NCI-H2227 (cell line): ENCODE results near the gene DCLK1.
A peak's percentile ranks its signal among the peaks of the same experiment; 100 is the strongest.
"Not testable (repeated sequence)": the region's sequence is repeated elsewhere in the genome, so short reads cannot be mapped to it uniquely, and the experiment has no call there.

Source experiments
- DNase-seq: peaks from one replicate; lab custom pipeline; 2025; ENCODE audit not compliant: unreplicated experiment; lab: John Stamatoyannopoulos, UW

The DCLK1 gene

GRCh38 chr13:36131931-36132297, 732 bp upstream of the DCLK1 start:
- DNase-seq = no peak

- peak; percentile 52 for DNase-seq
These were observed 495 bp downstream of the DCLK1 start for GRCh38 chr13:36130552-36131221.

- peak; percentile 46 for DNase-seq
These were observed 1.0 kb downstream of the DCLK1 start for GRCh38 chr13:36130193-36130551.

- no peak for DNase-seq
These were observed 1.6 kb downstream of the DCLK1 start for GRCh38 chr13:36129539-36129938.

- DNase-seq = no peak
These were observed 4.7 kb downstream of the DCLK1 start for GRCh38 chr13:36126491-36126890.

- no peak for DNase-seq
These were observed 5.3 kb downstream of the DCLK1 start for GRCh38 chr13:36125841-36126240.

- no peak for DNase-seq
These were observed 6.9 kb downstream of the DCLK1 start for GRCh38 chr13:36124236-36124822.

- DNase-seq = no peak
These were observed 15.9 kb downstream of the DCLK1 start for GRCh38 chr13:36115306-36115705.

GRCh38 chr13:36114233-36114632, 16.9 kb downstream of the DCLK1 start:
- DNase-seq = no peak

- DNase-seq = no peak
These were observed 22.2 kb downstream of the DCLK1 start for GRCh38 chr13:36108954-36109353.

GRCh38 chr13:36108342-36108741, 22.8 kb downstream of the DCLK1 start:
- DNase-seq = no peak

GRCh38 chr13:36107521-36107920, 23.7 kb downstream of the DCLK1 start:
- DNase-seq = no peak

- DNase-seq = no peak
These were observed 25.5 kb downstream of the DCLK1 start for GRCh38 chr13:36105726-36106125.

- DNase-seq = no peak
These were observed 28.5 kb downstream of the DCLK1 start for GRCh38 chr13:36102721-36103120.

- not testable (repeated sequence) for DNase-seq
These were observed 29.3 kb downstream of the DCLK1 start for GRCh38 chr13:36101907-36102306.

GRCh38 chr13:36101157-36101556, 30.0 kb downstream of the DCLK1 start:
- DNase-seq = peak; percentile 71

- no peak for DNase-seq
These were observed 33.1 kb downstream of the DCLK1 start for GRCh38 chr13:36098080-36098479.

- DNase-seq = peak; percentile 24
These were observed 34.4 kb downstream of the DCLK1 start for GRCh38 chr13:36096461-36097416.

GRCh38 chr13:36094478-36094877, 36.7 kb downstream of the DCLK1 start:
- DNase-seq = no peak

GRCh38 chr13:36090592-36090991, 40.6 kb downstream of the DCLK1 start:
- DNase-seq = no peak

GRCh38 chr13:36089130-36089647, 42.0 kb downstream of the DCLK1 start:
- no peak for DNase-seq

GRCh38 chr13:36088463-36088862, 42.7 kb downstream of the DCLK1 start:
- DNase-seq = no peak
